IMR-90 (cell line): ENCODE data around the gene RIMBP2. TPM values are rescaled to one million over a fixed set of nuclear protein-coding genes. Genes with fewer than 3 reads are reported as not detected.

Source experiments
- ATAC-seq: fragments of 200-7000 bp; cut with Tn5 transposase; 2 replicates; pipeline ENCODE4 v1.9.1; 2020; ENCODE audit warnings: low read depth, mild to moderate bottlenecking, moderate library complexity
- BruUV-seq: library from RNA; stranded (reverse); fragments of 400-500 nt; replicated peaks from 2 replicates; lab custom pipeline; 2021; lab: Mats Ljungman, UMichigan
- CTCF ChIA-PET: fragments of 300-600 bp; formaldehyde crosslinking; extraction: SDS; loops from one replicate; lab custom pipeline; 2021; ENCODE audit warnings: antibody characterized with exemption; lab: Yijun Ruan, JAX
- POLR2A ChIA-PET: fragments of 300-600 bp; sonication (Branson Sonifier 250); formaldehyde crosslinking; loops from one replicate; lab custom pipeline; 2022; ENCODE audit warnings: antibody characterized with exemption; ENCODE audit not compliant: unreplicated experiment; lab: Charles Lee
- DNase-seq: peaks from one replicate; pipeline ENCODE4 v3.0.0; 2013
- H2AFZ ChIP-seq: replicated peaks from 2 replicates; pipeline ENCODE3; 2013; ENCODE audit warnings: low read length, mild to moderate bottlenecking; ENCODE audit not compliant: poor library complexity
- H2AK5ac ChIP-seq: 2 replicates; pipeline ENCODE4 v1.6.1; 2013; ENCODE audit warnings: low read depth, low read length, inconsistent platforms
- H2AK9ac ChIP-seq: replicated peaks from 2 replicates; pipeline ENCODE3; 2013; ENCODE audit warnings: mild to moderate bottlenecking, low read depth, low read length, moderate library complexity; ENCODE audit not compliant: poor library complexity
- H2BK120ac ChIP-seq: 2 replicates; pipeline ENCODE4 v1.6.1; 2013; ENCODE audit warnings: low read depth, low read length, inconsistent platforms
- H2BK15ac ChIP-seq: 3 replicates; pipeline ENCODE4 v1.6.1; 2013; ENCODE audit warnings: low read depth, low read length, inconsistent platforms
- H2BK20ac ChIP-seq: 2 replicates; pipeline ENCODE4 v1.6.1; 2013; ENCODE audit warnings: low read depth, mild to moderate bottlenecking, inconsistent platforms, low read length, moderate library complexity
- H2BK5ac ChIP-seq: 2 replicates; pipeline ENCODE4 v1.6.1; 2013; ENCODE audit warnings: mild to moderate bottlenecking, low read depth, low read length, inconsistent platforms; ENCODE audit not compliant: poor library complexity, severe bottlenecking
- H3K14ac ChIP-seq: replicated peaks from 2 replicates; pipeline ENCODE4 v1.6.1; 2013; ENCODE audit warnings: low read depth, low read length, inconsistent platforms
- H3K18ac ChIP-seq: 2 replicates; pipeline ENCODE4 v1.6.1; 2013; ENCODE audit warnings: low read depth, low read length, control low read depth
- H3K23ac ChIP-seq: 2 replicates; pipeline ENCODE4 v1.6.1; 2013; ENCODE audit warnings: low read depth, low read length, inconsistent platforms
- H3K27ac ChIP-seq: 2 replicates; pipeline ENCODE4 v1.5.1; 2013; ENCODE audit warnings: mild to moderate bottlenecking, control low read depth, low read length; ENCODE audit not compliant: insufficient read depth
- H3K27me3 ChIP-seq: 2 replicates; pipeline ENCODE4 v1.6.1; 2013; ENCODE audit warnings: low read length; ENCODE audit not compliant: control insufficient read depth, insufficient read depth
- H3K36me3 ChIP-seq: 2 replicates; pipeline ENCODE4 v1.6.1; 2013; ENCODE audit warnings: low read length, mixed read lengths; ENCODE audit not compliant: control insufficient read depth, insufficient read depth
- H3K4ac ChIP-seq: 2 replicates; pipeline ENCODE4 v1.6.1; 2013; ENCODE audit warnings: low read depth, low read length, inconsistent platforms
- H3K4me1 ChIP-seq: 2 replicates; pipeline ENCODE4 v1.6.1; 2013; ENCODE audit warnings: low read length, mixed read lengths; ENCODE audit not compliant: control insufficient read depth, insufficient read depth
- H3K4me2 ChIP-seq: 2 replicates; pipeline ENCODE4 v1.6.1; 2013; ENCODE audit warnings: low read depth, mild to moderate bottlenecking, control low read depth, low read length, moderate library complexity
- H3K4me3 ChIP-seq: 2 replicates; pipeline ENCODE4 v1.5.1; 2013; ENCODE audit warnings: low read depth, mild to moderate bottlenecking, control low read depth, low read length, moderate library complexity; ENCODE audit not compliant: insufficient read depth
- H3K56ac ChIP-seq: 2 replicates; pipeline ENCODE4 v1.6.1; 2013; ENCODE audit warnings: low read length, inconsistent platforms; ENCODE audit not compliant: insufficient read depth; ENCODE audit errors: extremely low read depth
- H3K79me1 ChIP-seq, 2 experiments: 2 replicates each; pipeline ENCODE4 v1.6.1; 2013; ENCODE audit warnings: low read length in 2 of 2, inconsistent platforms in 1 of 2, low read depth in 1 of 2
- H3K9ac ChIP-seq: 2 replicates; pipeline ENCODE4 v1.6.1; 2013; ENCODE audit warnings: low read depth, low read length, control low read depth
- H3K9me1 ChIP-seq: 2 replicates; pipeline ENCODE4 v1.6.1; 2013; ENCODE audit warnings: low read length, inconsistent platforms; ENCODE audit not compliant: insufficient read depth
- H3K9me3 ChIP-seq: 2 replicates; pipeline ENCODE4 v1.6.1; 2013; ENCODE audit warnings: low read length; ENCODE audit not compliant: control insufficient read depth, insufficient read depth
- H4K20me1 ChIP-seq: 2 replicates; pipeline ENCODE4 v1.6.1; 2013; ENCODE audit warnings: low read length, inconsistent platforms; ENCODE audit not compliant: insufficient read depth
- H4K5ac ChIP-seq: 2 replicates; pipeline ENCODE4 v1.6.1; 2013; ENCODE audit warnings: mild to moderate bottlenecking, low read depth, low read length, control low read depth
- H4K8ac ChIP-seq, 2 experiments: 2 replicates each; pipeline ENCODE4 v1.6.1; 2013; ENCODE audit warnings: low read depth in 2 of 2, low read length in 2 of 2, control low read depth in 1 of 2, inconsistent platforms in 1 of 2
- H4K91ac ChIP-seq: 2 replicates; pipeline ENCODE4 v1.6.1; 2013; ENCODE audit warnings: low read depth, low read length, inconsistent platforms; ENCODE audit not compliant: insufficient read depth
- BHLHE40 ChIP-seq: fragments of 150-350 bp; IDR thresholded peaks from 2 replicates; pipeline ENCODE4 v1.6.1; 2016; ENCODE audit warnings: mild to moderate bottlenecking, low read depth, low read length
- FOS ChIP-seq: fragments of 150-350 bp; IDR thresholded peaks from 2 replicates; pipeline ENCODE4 v1.6.1; 2016; ENCODE audit warnings: low read depth, low read length
- MAFK ChIP-seq: IDR thresholded peaks from 2 replicates; pipeline ENCODE4 v1.6.1; 2012; ENCODE audit warnings: low read depth, low read length, improper control_type of control experiment
- MXI1 ChIP-seq: IDR thresholded peaks from 2 replicates; pipeline ENCODE4 v1.6.1; 2012; ENCODE audit warnings: low read depth, mild to moderate bottlenecking, low read length, moderate library complexity, borderline replicate concordance
- RAD21 ChIP-seq: IDR thresholded peaks from 2 replicates; pipeline ENCODE4 v1.6.1; 2012; ENCODE audit warnings: low read length, improper control_type of control experiment
- RCOR1 ChIP-seq: IDR thresholded peaks from 2 replicates; pipeline ENCODE4 v1.6.1; 2012; ENCODE audit warnings: mild to moderate bottlenecking, low read length, improper control_type of control experiment; ENCODE audit not compliant: insufficient replicate concordance
- WGBS, 2 experiments: methylation state at CpG; one replicate each; pipeline versions ENCODE4 v1.1.5 to v1.1.7; 2013; ENCODE audit warnings: missing lambda C conversion rate in 2 of 2; ENCODE audit not compliant: insufficient read length in 1 of 2; ENCODE audit errors: extremely low coverage in 2 of 2; 5-methylcytosine and 5-hydroxymethylcytosine counted together
- dilution Hi-C: fragments of 300-500 bp; cut with HindIII; formaldehyde crosslinking; loops from one replicate; pipeline ENCODE4 v1.14.3; 2018; ENCODE audit warnings: low sequenced_read_pairs; ENCODE audit not compliant: unreplicated experiment
- in situ Hi-C: fragments of 300-500 bp; cut with MboI; formaldehyde crosslinking; loops from 3 replicates; pipeline ENCODE4 v1.14.3; 2019; ENCODE audit warnings: low sequenced_read_pairs, inconsistent platforms, mixed read lengths
- intact Hi-C: fragments of 100-400 bp; cut with micrococcal nuclease; formaldehyde crosslinking; loops from 2 replicates; pipeline ENCODE4 v1.10.0; 2022
- polyA plus RNA-seq, 3 experiments: library from polyadenylated mRNA; depleted of rRNA; stranded (reverse); fragments of >200 nt; gene quantifications; 2 replicates each; pipeline ENCODE4 v1.2.3, GENCODE V29; 2012; ENCODE audit warnings: low replicate concordance in 1 of 3
- total RNA-seq: library from RNA; depleted of rRNA; stranded (reverse); fragments of >200 nt; gene quantifications from 2 replicates; pipeline ENCODE4 v1.2.3, GENCODE V29; 2012
- TF ChIP-seq, protein P1 (sequence below): fragments of 150-350 bp; IDR thresholded peaks from 2 replicates; pipeline ENCODE4 v1.6.1; 2017; ENCODE audit warnings: mild to moderate bottlenecking, antibody characterized with exemption, low read length, low read depth

Gene RIMBP2
- total and polyA plus RNA-seq, 2 of the 4 experiments (the other 2 are of a cell fraction): not detected

GRCh38 chr12:130606231-130606630, 109.9 kb downstream of the RIMBP2 start:
- Histone ChIP-seq H3K18ac (no peak overlapping the region), H3K4me1 (no peaks in the 10 kb centered on the region), H3K9me3 (peaks cover 35% of the 10 kb centered on the region), H3K79me1 (no peaks in the 10 kb centered on the region), H3K23ac (no peak overlapping the region), H2BK120ac (no peak overlapping the region), H2AK9ac (no peak overlapping the region), H4K91ac (no peak overlapping the region), H3K4me3 (no peak overlapping the region), H3K14ac (no peak overlapping the region), H3K27ac (no peak overlapping the region), H3K56ac (no peak overlapping the region), H2AFZ (no peak overlapping the region), H4K20me1 (no peaks in the 10 kb centered on the region), H4K5ac (no peak overlapping the region), H3K27me3 (no peaks in the 10 kb centered on the region), H2BK15ac (no peak overlapping the region), H3K4me2 (no peak overlapping the region), H2BK5ac (no peak overlapping the region), H4K8ac (no peak overlapping the region), H3K36me3 (no peaks in the 10 kb centered on the region), H3K4ac (no peak overlapping the region), H3K9ac (no peak overlapping the region), H2BK20ac (no peak overlapping the region), H2AK5ac (no peak overlapping the region), H3K9me1 (no peaks in the 10 kb centered on the region)
- CTCF ChIA-PET: no interaction called here
- DNase-seq: no peak
- in situ Hi-C loops (no loop called here), dilution Hi-C loops (no loop called here), intact Hi-C loops (no loop called here)
- no TSS peak for BruUV-seq
- whole genome bisulfite sequencing, 2 experiments: no CpG with 5 or more reads among the region's 12 CpGs
- TF ChIP-seq MXI1: no peak
- TF ChIP-seq BHLHE40: no peak
- TF ChIP-seq FOS: no peak
- no peak for TF ChIP-seq RAD21
- TF ChIP-seq, protein P1, sequence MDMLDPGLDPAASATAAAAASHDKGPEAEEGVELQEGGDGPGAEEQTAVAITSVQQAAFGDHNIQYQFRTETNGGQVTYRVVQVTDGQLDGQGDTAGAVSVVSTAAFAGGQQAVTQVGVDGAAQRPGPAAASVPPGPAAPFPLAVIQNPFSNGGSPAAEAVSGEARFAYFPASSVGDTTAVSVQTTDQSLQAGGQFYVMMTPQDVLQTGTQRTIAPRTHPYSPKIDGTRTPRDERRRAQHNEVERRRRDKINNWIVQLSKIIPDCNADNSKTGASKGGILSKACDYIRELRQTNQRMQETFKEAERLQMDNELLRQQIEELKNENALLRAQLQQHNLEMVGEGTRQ: no peak
- no peak for TF ChIP-seq RCOR1
- no peak for TF ChIP-seq MAFK
- no peak for ATAC-seq
- POLR2A ChIA-PET: no interaction called here
